HG03575 (cell line): ENCODE results near the gene STC2.

Source experiments
- ATAC-seq: cut with Tn5 transposase; IDR thresholded peaks from one replicate; pipeline ENCODE4 v1.9.1; 2021; ENCODE audit not compliant: unreplicated experiment, insufficient number of reproducible peaks, low FRiP score; ENCODE audit errors: extremely low read depth

STC2 gene

DNA sequence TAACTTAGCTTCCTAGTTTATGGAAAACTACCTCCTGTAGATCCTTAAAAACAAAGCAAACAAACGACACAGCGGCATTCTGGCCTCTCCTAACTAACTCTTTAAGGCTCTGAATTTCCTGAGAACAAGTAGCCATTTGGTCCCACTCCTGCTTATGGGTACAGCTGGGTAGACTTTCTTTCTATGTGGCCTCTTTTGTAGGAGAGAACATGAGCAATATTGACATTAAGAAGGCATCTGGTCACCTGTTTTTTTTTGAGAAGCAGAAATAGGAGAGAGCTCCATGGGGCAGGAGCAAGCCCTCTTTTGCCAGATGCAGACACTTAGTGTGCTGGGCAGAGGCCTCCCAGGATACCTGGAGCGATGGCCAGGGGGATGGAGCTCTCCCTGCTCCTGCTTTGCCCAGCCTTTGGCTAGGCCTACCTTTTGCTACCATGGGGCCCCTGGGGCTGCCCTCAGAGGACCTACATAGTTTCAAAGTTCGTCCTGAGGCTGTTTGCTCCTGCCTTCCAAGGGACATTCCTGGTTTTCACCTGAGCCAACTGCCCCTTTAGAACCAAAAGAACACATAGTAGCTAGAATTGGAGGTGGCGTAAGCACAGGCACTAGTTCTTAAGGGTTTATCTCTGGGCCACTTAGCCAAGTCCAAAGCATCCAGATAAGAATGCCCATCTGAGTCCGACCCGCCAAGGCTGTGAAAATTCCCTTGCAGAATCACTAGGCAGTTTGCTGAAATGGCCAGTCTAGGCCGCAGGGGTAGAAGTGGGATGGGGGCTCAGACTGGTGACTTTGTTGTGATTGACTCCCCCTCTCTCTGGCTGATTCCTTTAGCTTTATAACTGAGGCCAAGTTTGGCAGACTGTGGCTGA lies 2.4 kb upstream of the STC2 start:
- ATAC-seq: no peak

DNA sequence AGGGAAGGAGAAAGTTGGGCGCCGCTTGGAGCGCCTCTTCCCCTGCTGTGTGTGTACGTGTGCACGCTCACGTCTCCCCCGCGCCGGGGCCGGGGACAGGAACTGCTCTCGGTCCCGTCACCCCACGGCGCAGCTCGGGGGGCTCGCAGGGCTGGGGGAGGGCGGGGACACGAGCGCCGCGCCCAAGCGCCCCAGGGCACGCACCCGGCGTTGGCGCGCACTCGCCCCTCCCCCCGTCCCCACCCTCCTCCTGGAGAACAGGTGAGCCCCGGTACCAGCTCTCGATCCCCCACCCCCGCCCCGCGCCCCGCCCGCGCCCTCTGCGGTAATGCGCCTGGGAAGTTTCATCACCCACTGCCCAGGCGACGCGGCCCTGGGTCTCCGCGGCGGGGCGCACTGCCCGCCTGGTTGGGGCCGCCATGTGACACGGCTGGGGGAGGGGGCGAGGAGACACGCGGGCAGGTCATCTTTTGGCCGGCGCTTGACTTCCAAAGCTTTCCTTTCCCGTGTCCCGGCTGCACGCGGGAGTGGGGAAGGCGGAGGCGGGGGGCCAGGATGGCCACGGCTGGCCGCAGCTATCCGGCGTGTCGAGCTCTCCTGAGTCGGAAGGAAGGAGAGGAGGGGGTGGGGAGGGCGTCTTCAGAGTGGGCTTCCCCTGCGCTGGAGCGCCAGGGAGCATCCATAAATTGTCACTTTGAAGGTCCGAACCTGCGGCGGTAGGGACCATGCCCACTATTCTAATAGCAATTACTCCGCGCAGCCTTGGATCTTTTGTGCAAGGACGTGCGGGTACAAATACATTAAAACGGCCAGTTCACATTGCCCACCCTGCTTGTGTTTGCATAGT lies 1.5 kb upstream of the STC2 start:
- ATAC-seq: no peak

- no peak for ATAC-seq
Observed at GRCh38 chr5:173328844-173329490, 753 bp upstream of the STC2 start.

- ATAC-seq: no peak
Observed at GRCh38 chr5:173327084-173327947, 898 bp downstream of the STC2 start.

- ATAC-seq: no peak
Observed at GRCh38 chr5:173326501-173326960, 1.7 kb downstream of the STC2 start.

DNA sequence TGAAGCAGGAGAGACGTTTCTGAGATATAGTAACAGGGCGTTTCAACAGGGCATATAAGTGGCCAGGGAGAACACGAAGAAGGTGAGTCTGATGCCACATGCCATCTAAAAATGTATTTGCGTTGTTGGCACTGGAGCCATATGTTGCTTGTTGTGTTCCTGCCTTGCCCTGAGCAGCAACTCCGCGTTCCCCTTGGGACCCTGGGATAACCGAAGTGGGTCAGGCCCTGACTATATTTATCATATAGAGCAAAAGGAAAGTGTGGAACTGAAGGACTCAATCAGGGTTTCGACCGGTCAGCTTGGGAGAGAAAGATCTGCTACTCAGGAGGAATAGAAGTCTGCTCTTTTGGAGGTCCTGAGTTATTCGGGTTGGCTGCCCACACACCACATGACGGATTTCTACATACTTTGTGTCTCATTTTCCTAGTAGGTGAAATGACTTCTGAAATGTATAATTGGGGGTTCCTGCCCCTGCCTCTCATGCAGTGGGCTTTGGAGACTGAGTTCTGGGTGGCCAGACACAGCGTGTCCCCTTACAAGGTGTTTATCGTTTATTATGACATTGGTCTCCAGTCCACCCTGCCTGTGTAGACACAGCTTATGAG lies 3.0 kb downstream of the STC2 start:
- ATAC-seq: no peak

- no peak for ATAC-seq
Observed at GRCh38 chr5:173324115-173325001, 3.9 kb downstream of the STC2 start.

GRCh38 chr5:173323799-173324114 lies 4.5 kb downstream of the STC2 start:
- no peak for ATAC-seq

- ATAC-seq: no peak
Observed at GRCh38 chr5:173323106-173323798, 5.0 kb downstream of the STC2 start.

DNA sequence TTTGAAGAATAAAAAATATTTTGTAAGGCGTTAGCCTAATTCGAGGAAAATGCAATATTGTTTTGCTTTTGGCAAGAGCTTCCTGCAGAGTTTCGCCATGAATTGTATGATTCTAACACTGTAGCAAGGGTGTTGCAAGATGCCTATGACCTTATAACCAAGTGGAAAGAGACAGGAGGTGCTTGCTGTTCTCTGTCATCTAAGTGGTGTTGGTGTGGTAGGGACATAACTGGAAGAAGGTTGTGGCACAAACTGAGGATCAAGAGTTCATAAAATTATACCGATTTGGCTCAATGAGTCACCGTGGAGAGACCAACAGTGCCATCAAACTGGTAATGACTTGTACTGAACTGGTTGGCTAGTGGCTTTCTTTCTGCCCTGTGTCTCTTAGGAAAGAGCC lies 6.3 kb downstream of the STC2 start:
- no peak for ATAC-seq

- no peak for ATAC-seq
Observed at GRCh38 chr5:173320259-173320658, 8.0 kb downstream of the STC2 start.

GRCh38 chr5:173319646-173320045 lies 8.6 kb downstream of the STC2 start:
- no peak for ATAC-seq

GRCh38 chr5:173318881-173319620 lies 9.2 kb downstream of the STC2 start:
- no peak for ATAC-seq

GRCh38 chr5:173318330-173318729 lies 9.9 kb downstream of the STC2 start:
- ATAC-seq: no peak

DNA sequence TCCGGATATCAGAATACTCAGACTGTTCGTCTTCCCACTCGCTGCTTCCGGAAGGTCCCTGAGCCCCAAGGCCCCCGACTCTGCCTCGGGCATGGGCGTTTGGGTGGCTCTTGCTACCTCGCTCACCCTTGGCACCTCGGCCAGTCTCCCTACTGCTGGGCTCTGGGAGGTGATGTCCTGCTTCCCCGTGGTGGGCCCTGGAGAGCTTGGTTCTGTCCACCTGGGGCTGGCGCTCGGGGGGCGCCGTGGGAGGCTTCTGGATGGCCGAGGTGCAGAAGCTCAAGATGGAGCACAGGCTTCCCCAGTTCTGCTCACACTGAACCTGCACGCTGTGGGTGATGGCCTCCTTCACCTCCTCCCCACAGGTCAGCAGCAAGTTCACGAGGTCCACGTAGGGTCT lies 10.4 kb downstream of the STC2 start:
- ATAC-seq: no peak

GRCh38 chr5:173317091-173317730 lies 11.0 kb downstream of the STC2 start:
- ATAC-seq: no peak
